ENCODE data around the gene DISP3. TPM values are rescaled to one million over a fixed set of nuclear protein-coding genes. Genes with fewer than 3 reads are reported as not detected.

The DISP3 gene
- polyA plus RNA-seq, 1 of the 3 experiments (the other 2 are of a cell fraction), result 0.08 TPM

DNA sequence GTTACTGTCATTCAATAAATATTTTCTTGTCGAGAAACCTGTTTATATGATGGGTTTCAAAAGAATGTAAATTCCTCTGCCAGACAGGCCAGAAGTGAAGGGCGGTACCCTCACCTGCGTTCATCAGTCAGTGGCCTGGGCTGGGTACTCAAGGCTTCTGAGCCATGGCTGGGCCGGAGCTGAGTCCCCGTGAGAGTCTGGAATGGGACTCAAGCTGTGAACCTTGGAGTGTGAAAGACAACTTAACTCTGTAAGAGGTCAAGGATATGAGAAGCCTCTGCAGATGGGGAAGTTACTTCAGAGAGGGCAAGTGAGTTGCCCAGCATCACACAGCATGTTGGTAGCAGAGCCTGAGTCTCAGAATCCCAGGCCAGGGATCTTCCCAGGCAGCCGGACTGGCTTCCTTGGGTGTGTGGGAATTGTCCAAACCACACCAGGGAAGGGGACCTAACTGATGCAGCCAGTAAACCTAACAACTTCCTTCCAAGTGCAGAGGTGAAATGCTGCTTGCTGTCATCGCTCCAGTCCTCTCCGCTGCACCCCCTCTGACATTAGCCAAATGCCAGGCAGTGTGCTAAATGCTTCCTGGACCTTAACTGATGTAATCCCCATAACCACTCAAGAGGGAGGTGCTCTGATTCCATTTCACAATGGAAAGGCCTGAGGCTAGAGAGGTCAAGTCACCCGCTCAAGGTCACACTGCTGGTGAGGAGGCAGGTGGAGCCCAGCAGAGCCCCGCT is 4.8 kb downstream of the DISP3 start (continued):
- TF ChIP-seq, protein P1, sequence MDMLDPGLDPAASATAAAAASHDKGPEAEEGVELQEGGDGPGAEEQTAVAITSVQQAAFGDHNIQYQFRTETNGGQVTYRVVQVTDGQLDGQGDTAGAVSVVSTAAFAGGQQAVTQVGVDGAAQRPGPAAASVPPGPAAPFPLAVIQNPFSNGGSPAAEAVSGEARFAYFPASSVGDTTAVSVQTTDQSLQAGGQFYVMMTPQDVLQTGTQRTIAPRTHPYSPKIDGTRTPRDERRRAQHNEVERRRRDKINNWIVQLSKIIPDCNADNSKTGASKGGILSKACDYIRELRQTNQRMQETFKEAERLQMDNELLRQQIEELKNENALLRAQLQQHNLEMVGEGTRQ (IDR thresholded peaks at IDR 0.05; ENCODE audit: borderline replicate concordance, low read depth, low read length), result no peak
- TF ChIP-seq RCOR1 (IDR thresholded peaks at IDR 0.05; ENCODE audit: low read length) (peak; percentile 86), CHD2 (IDR thresholded peaks at IDR 0.05; ENCODE audit: low read length, partially characterized antibody) (no peak), MXI1 (IDR thresholded peaks at IDR 0.05; ENCODE audit: low read depth, low read length) (peak; percentile 61), NRF1 (IDR thresholded peaks at IDR 0.05; ENCODE audit: low read depth, low read length) (no peak), EP300 (IDR thresholded peaks at IDR 0.05; ENCODE audit: borderline replicate concordance in 1 of 2, low read depth in 1 of 2, low read length in 1 of 2) (peak in 1 of 2 experiments; percentile 57; a peak in 1 of 4 replicates), GABPA (IDR thresholded peaks at IDR 0.05; ENCODE audit: low read depth) (no peak), FOXM1 (IDR thresholded peaks at IDR 0.05; ENCODE audit: low read depth) (no peak), EZH2phosphoT487 (IDR thresholded peaks at IDR 0.05; ENCODE audit: borderline replicate concordance, low read depth) (no peak), TCF12 (IDR thresholded peaks at IDR 0.05) (0 out of 2 replicates have a peak, but pooled peaks have one; percentile 4), FOXJ3 (CRISPR knock-in tag; IDR thresholded peaks at IDR 0.05) (peak; percentile 78; the same call in 1 of the 2 replicates), GATA2 (CRISPR knock-in tag; IDR thresholded peaks at IDR 0.05) (peak; percentile 80), RAD21 (IDR thresholded peaks at IDR 0.05; ENCODE audit: low read length) (0 out of 2 replicates have a peak, but pooled peaks have one; percentile 2)
- TF ChIP-seq, protein P2, sequence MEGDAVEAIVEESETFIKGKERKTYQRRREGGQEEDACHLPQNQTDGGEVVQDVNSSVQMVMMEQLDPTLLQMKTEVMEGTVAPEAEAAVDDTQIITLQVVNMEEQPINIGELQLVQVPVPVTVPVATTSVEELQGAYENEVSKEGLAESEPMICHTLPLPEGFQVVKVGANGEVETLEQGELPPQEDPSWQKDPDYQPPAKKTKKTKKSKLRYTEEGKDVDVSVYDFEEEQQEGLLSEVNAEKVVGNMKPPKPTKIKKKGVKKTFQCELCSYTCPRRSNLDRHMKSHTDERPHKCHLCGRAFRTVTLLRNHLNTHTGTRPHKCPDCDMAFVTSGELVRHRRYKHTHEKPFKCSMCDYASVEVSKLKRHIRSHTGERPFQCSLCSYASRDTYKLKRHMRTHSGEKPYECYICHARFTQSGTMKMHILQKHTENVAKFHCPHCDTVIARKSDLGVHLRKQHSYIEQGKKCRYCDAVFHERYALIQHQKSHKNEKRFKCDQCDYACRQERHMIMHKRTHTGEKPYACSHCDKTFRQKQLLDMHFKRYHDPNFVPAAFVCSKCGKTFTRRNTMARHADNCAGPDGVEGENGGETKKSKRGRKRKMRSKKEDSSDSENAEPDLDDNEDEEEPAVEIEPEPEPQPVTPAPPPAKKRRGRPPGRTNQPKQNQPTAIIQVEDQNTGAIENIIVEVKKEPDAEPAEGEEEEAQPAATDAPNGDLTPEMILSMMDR (IDR thresholded peaks at IDR 0.05), result no peak

DNA sequence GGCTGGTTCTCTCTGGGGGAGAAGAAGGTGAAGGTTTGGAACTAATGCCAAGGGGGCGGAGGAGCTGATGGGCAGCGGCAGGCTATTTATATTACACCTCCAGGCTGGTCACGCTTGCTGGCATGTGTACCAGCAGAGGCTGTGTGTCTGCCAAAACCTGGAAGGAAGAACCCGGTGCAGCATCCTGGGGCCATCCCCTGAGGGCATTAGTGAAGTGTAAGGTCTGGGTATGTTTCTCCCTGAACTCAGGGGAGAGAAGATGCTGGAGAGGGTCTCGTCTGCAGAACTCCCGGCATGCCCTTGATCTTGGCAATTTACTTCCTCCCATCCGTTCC is 5.3 kb downstream of the DISP3 start:
- no peaks in the 10 kb centered on the region for H3K9me2 ChIP-seq
- no peak overlapping the region for H3K4me3 ChIP-seq (ENCODE audit: low read depth in 2 of 2, low read length in 1 of 2)
- no peak overlapping the region for H3K4me2 ChIP-seq
- H2AFZ ChIP-seq (ENCODE audit: low read depth), result no peak overlapping the region
- CTCF ChIA-PET, result interaction anchor here (1.7 to 1.8 kb wide), 2 partner anchors 159 to 161 kb away, joined by 5 to 7 read pairs; no protein-coding TSS in a partner anchor
- H3K27me3 ChIP-seq (ENCODE audit: insufficient read depth), result no peaks in the 10 kb centered on the region
- POLR2A ChIA-PET, result no interaction called here
- no peaks in the 10 kb centered on the region for H3F3A ChIP-seq (replicated peaks; ENCODE audit: insufficient read depth)
- H4K20me1 ChIP-seq (ENCODE audit: insufficient read depth), result no peaks in the 10 kb centered on the region
- DNase-seq, result no peak
- H3K27ac ChIP-seq (ENCODE audit: low read depth in 2 of 2, low read length in 1 of 2), result peak overlapping the region in 1 of 2 experiments; percentile 16; a peak in 1 of 4 replicates
- H3K9me3 ChIP-seq, result no peaks in the 10 kb centered on the region
- no peak overlapping the region for H3K9ac ChIP-seq
- TF ChIP-seq TCF12 (IDR thresholded peaks at IDR 0.05), result no peak
- no peak for TF ChIP-seq JUND (IDR thresholded peaks at IDR 0.05)
- no peak for TF ChIP-seq POLR2AphosphoS5 (IDR thresholded peaks at IDR 0.05; ENCODE audit: low read depth, low read length)
- TF ChIP-seq RCOR1 (IDR thresholded peaks at IDR 0.05; ENCODE audit: low read length), result peak; percentile 6; the same call in 1 of the 2 replicates
- peaks cover 0 to 53% of the 10 kb centered on the region in 2 experiments; a peak in 2 of 4 replicates for H3K4me1 ChIP-seq (ENCODE audit: control insufficient read depth in 1 of 2, insufficient read depth in 2 of 2, low read depth in 1 of 2, low read length in 1 of 2)
- H3K79me2 ChIP-seq (ENCODE audit: insufficient read depth), result no peaks in the 10 kb centered on the region
- no peaks in the 10 kb centered on the region for H3K36me3 ChIP-seq (replicated peaks in 1 of 2; ENCODE audit: control insufficient read depth in 1 of 2, insufficient read depth in 2 of 2, low read length in 1 of 2)
- WGBS (ENCODE audit: low lambda C conversion rate), result 84% methylated on average over 3 of the region's 7 CpGs
